Fibroblast of lung (primary cell): Measurements from ENCODE around the gene CC2D1A.

ENCODE experiments used
- CTCF ChIP-seq, 2 donors: IDR thresholded peaks in 1 of 2; conservative IDR thresholded peaks in 1 of 2; 1 replicate in 1 of 2; 2 replicates in 1 of 2; pipeline ENCODE4 v1.5.1; 2011 to 2012; ENCODE audit warnings: low read length in 2 of 2, control low read depth in 1 of 2, inconsistent platforms in 1 of 2, low read depth in 1 of 2, mild to moderate bottlenecking in 1 of 2
- EZH2 ChIP-seq: IDR thresholded peaks from 2 replicates; pipeline ENCODE4 v1.5.1; 2012; ENCODE audit warnings: low read length, control low read depth, mild to moderate bottlenecking; ENCODE audit errors: missing control alignments

- TF ChIP-seq CTCF (conservative IDR thresholded peaks at IDR 0.05 in 1 of 2, IDR thresholded peaks at IDR 0.05 in 1 of 2; ENCODE audit: low read depth in 1 of 2, low read length in 2 of 2): no peak
- TF ChIP-seq EZH2: no peak
Observed at GRCh38 chr19:13885826-13886365, 20.1 kb upstream of the CC2D1A start.
